Measurements from ENCODE around the gene RSPH9. TPM values are rescaled to one million over a fixed set of nuclear protein-coding genes. Genes with fewer than 3 reads are reported as not detected.
"Not testable (repeated sequence)": the region's sequence is repeated elsewhere in the genome, so short reads cannot be mapped to it uniquely, and the experiment has no call there.

Gene RSPH9
- polyA plus RNA-seq, 3 donors: 0.05 to 0.52 (median 0.13) TPM

DNA sequence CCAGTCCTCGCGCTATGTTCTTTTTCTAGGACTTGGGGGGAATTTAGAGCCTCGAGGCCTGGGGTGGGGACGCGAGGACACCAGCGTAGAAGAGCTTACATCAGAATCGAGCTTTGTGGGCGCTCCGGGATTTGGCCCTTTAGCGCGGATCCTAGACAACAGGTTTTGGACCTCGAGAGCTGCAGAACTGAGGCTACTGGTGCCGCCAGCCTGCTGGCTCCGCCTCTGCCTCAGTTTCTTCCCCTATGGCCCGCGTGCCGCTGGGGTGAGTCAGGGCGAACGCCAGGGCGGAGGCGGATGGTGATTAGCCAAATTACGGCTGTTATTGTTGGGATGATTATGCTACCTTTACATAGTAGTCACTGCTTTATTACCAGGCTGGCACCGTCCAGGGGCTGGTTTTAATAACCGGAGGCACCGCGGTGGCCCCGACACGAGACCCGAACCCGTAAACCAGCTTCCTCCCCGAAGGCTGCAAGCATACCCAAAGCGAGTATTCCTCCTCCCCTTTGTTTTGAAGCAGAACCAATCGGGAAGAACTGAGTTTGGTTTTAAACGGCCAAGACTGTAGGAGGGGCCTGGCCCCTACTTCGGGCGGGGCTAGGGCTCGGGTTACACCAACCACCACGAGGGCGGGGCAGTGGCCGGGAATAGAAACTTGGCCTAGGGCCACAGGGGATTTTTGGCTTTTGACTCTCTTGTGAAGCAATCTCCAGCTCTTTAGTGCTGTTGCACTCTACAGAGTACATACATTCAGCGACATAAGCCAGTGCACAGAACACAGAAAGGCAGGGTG, 15.1 kb upstream of the RSPH9 start:
- Histone ChIP-seq H3K4me3 (replicated peaks in 1 of 3; ENCODE audit: low read depth in 2 of 3, low read length in 3 of 3) (peak overlapping the region; percentile 49 to 95 (median 80)), H2AFZ (ENCODE audit: insufficient read depth, low read depth, low read length, poor library complexity, severe bottlenecking) (peak overlapping the region; percentile 86), H3K79me2 (ENCODE audit: insufficient read depth, low read length) (peaks cover 33% of the 10 kb centered on the region), H3K4me1 (ENCODE audit: control insufficient read depth in 1 of 2, insufficient read depth in 2 of 2, low read length in 2 of 2) (peaks cover 51 to 60% of the 10 kb centered on the region in 2 donors), H3K36me3 (replicated peaks in 1 of 2; ENCODE audit: control insufficient read depth in 1 of 2, insufficient read depth in 2 of 2, low read length in 2 of 2) (peaks cover 15 to 16% of the 10 kb centered on the region in 2 donors), H3K4me2 (replicated peaks; ENCODE audit: extremely low read depth, low read length, poor library complexity, severe bottlenecking) (peak overlapping the region; percentile 86), H4K20me1 (ENCODE audit: insufficient read depth, low read length) (peaks cover 22% of the 10 kb centered on the region), H3K27ac (ENCODE audit: low read depth in 1 of 2, low read length in 2 of 2) (peak overlapping the region; percentile 87 to 95), H3K27me3 (ENCODE audit: control insufficient read depth in 2 of 2, insufficient read depth in 2 of 2, low read length in 2 of 2) (no peaks in the 10 kb centered on the region), H3K9ac (ENCODE audit: insufficient read depth, low read length, poor library complexity, severe bottlenecking) (peak overlapping the region; percentile 71), H3K9me3 (replicated peaks in 1 of 2; ENCODE audit: control insufficient read depth in 1 of 2, insufficient read depth in 1 of 2, low read length in 2 of 2) (no peaks in the 10 kb centered on the region)
- WGBS (ENCODE audit: insufficient coverage): under 1% methylated on average over 25 of the region's 41 CpGs
- intact Hi-C loops (cut with micrococcal nuclease): loop anchor here (5.0 kb wide), 2 partner anchors 52 to 618 kb away; partner anchors contain the start of genes HSP90AB1 (in 1 of the 2), POLH (in 1 of the 2) and XPO5 (in 1 of the 2)
- peaks cover 46% of the 10 kb centered on the region for H3K4me1 Mint-ChIP-seq
- DNase-seq: peak; percentile 95 to 97 (median 96)
- H3K36me3 Mint-ChIP-seq: peaks cover 18 to 22% of the 10 kb centered on the region in 2 donors
- H3K27ac Mint-ChIP-seq: peak overlapping the region; percentile 94 to 100 (median 99)
- no peaks in the 10 kb centered on the region for H3K9me3 Mint-ChIP-seq
- peak overlapping the region; percentile 93 to 96 for H3K4me3 Mint-ChIP-seq
- peaks cover 0 to 2% (median 0%) of the 10 kb centered on the region in 3 donors for H3K27me3 Mint-ChIP-seq (ENCODE audit: low read depth in 3 of 3)
- TF ChIP-seq CTCF (IDR thresholded peaks at IDR 0.05): no peak

- DNase-seq: no peak
- H3K4me3 ChIP-seq (replicated peaks in 1 of 3; ENCODE audit: low read depth in 2 of 3, low read length in 3 of 3): no peak overlapping the region
- H3K79me2 ChIP-seq (ENCODE audit: insufficient read depth, low read length): peaks cover 26% of the 10 kb centered on the region
- peaks cover 0 to 2% (median 0%) of the 10 kb centered on the region in 3 donors for H3K27me3 Mint-ChIP-seq (ENCODE audit: low read depth in 3 of 3)
- H3K36me3 Mint-ChIP-seq: peaks cover 4 to 8% of the 10 kb centered on the region in 2 donors
- H3K27me3 ChIP-seq (ENCODE audit: control insufficient read depth in 2 of 2, insufficient read depth in 2 of 2, low read length in 2 of 2): no peaks in the 10 kb centered on the region
- no peaks in the 10 kb centered on the region for H3K9me3 ChIP-seq (replicated peaks in 1 of 2; ENCODE audit: control insufficient read depth in 1 of 2, insufficient read depth in 1 of 2, low read length in 2 of 2)
- H3K27ac Mint-ChIP-seq: peak overlapping the region; percentile 94 to 100 (median 99)
- H3K27ac ChIP-seq (ENCODE audit: low read depth in 1 of 2, low read length in 2 of 2): peak overlapping the region; percentile 87 to 95
- no peak for TF ChIP-seq CTCF (IDR thresholded peaks at IDR 0.05)
- H3K4me1 Mint-ChIP-seq: peaks cover 53% of the 10 kb centered on the region
- H3K9ac ChIP-seq (ENCODE audit: insufficient read depth, low read length, poor library complexity, severe bottlenecking): no peak overlapping the region
- intact Hi-C loops (cut with micrococcal nuclease): no loop called here
- WGBS (ENCODE audit: insufficient coverage): no CpG with 5 or more reads among the region's 1 CpG
- peaks cover 0 to 3% (median 0%) of the 10 kb centered on the region in 7 donors for H3K9me3 Mint-ChIP-seq
- peak overlapping the region; percentile 61 for H2AFZ ChIP-seq (ENCODE audit: insufficient read depth, low read depth, low read length, poor library complexity, severe bottlenecking)
- H3K4me2 ChIP-seq (replicated peaks; ENCODE audit: extremely low read depth, low read length, poor library complexity, severe bottlenecking): peak overlapping the region; percentile 86
- peaks cover 1 to 2% of the 10 kb centered on the region in 2 donors for H3K36me3 ChIP-seq (replicated peaks in 1 of 2; ENCODE audit: control insufficient read depth in 1 of 2, insufficient read depth in 2 of 2, low read length in 2 of 2)
- H3K4me1 ChIP-seq (ENCODE audit: control insufficient read depth in 1 of 2, insufficient read depth in 2 of 2, low read length in 2 of 2): peaks cover 55 to 67% of the 10 kb centered on the region in 2 donors
- peaks cover 8% of the 10 kb centered on the region for H4K20me1 ChIP-seq (ENCODE audit: insufficient read depth, low read length)
- peak overlapping the region in 1 of 2 donors; percentile 62 for H3K4me3 Mint-ChIP-seq
Measured at GRCh38 chr6:43630980-43631619, 13.7 kb upstream of the RSPH9 start.

DNA sequence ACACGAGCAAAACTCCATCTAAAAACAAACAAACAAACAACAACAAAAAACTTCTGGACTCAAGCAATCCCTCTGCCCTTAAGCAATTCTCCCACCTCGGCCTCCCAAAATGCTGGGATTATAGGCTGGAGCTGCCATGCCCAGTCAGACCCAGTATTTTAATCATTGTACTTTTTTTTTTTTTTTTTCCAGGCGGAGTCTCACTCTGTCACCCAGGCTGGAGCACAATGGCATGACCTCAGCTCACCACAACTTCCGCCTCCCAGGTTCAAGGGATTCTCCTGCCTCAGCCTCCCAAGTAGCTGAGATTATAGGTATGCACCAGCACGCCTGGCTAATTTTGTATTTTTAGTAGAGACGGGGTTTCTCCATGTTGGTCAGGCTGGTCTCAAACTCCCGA, 11.8 kb upstream of the RSPH9 start:
- H3K4me1 Mint-ChIP-seq: peaks cover 49% of the 10 kb centered on the region

More for the DNA sequence above, 11.8 kb upstream of the RSPH9 start:
- H3K9ac ChIP-seq (ENCODE audit: insufficient read depth, low read length, poor library complexity, severe bottlenecking); H3K4me3 ChIP-seq (replicated peaks in 1 of 3; ENCODE audit: low read depth in 2 of 3, low read length in 3 of 3); H3K9me3 Mint-ChIP-seq; H3K4me2 ChIP-seq (replicated peaks; ENCODE audit: extremely low read depth, low read length, poor library complexity, severe bottlenecking); H3K9me3 ChIP-seq (replicated peaks in 1 of 2; ENCODE audit: control insufficient read depth in 1 of 2, insufficient read depth in 1 of 2, low read length in 2 of 2); H4K20me1 ChIP-seq (ENCODE audit: insufficient read depth, low read length); H3K27me3 ChIP-seq (ENCODE audit: control insufficient read depth in 2 of 2, insufficient read depth in 2 of 2, low read length in 2 of 2); H3K27ac ChIP-seq (ENCODE audit: low read depth in 1 of 2, low read length in 2 of 2); H3K4me3 Mint-ChIP-seq; H3K27me3 Mint-ChIP-seq (ENCODE audit: low read depth in 3 of 3); DNase-seq; H3K36me3 ChIP-seq (replicated peaks in 1 of 2; ENCODE audit: control insufficient read depth in 1 of 2, insufficient read depth in 2 of 2, low read length in 2 of 2); H3K27ac Mint-ChIP-seq; intact Hi-C loops (cut with micrococcal nuclease); H2AFZ ChIP-seq (ENCODE audit: insufficient read depth, low read depth, low read length, poor library complexity, severe bottlenecking): not testable (repeated sequence)
- peaks cover 0 to 11% of the 10 kb centered on the region in 2 donors for H3K36me3 Mint-ChIP-seq
- Histone ChIP-seq H3K4me1 (ENCODE audit: control insufficient read depth in 1 of 2, insufficient read depth in 2 of 2, low read length in 2 of 2) (peaks cover 49 to 66% of the 10 kb centered on the region in 2 donors), H3K79me2 (ENCODE audit: insufficient read depth, low read length) (peaks cover 33% of the 10 kb centered on the region)
- 90% methylated on average over 3 of the region's 7 CpGs for WGBS (ENCODE audit: insufficient coverage)
